Pancreas (tissue), 10 donors: ENCODE data around the gene PCDHGB2. TPM values are rescaled to one million over a fixed set of nuclear protein-coding genes. Genes with fewer than 3 reads are reported as not detected.
"Not testable (repeated sequence)": the region's sequence is repeated elsewhere in the genome, so short reads cannot be mapped to it uniquely, and the experiment has no call there.

ENCODE experiments used
- ATAC-seq, 4 donors: fragments of 200-7000 bp; cut with Tn5 transposase; one replicate each; pipeline versions ENCODE4 v1.8.0 to v1.9.1; 2020; ENCODE audit warnings: mild to moderate bottlenecking in 4 of 4, moderate library complexity in 4 of 4
- DNase-seq, 6 donors: peaks; one replicate each; pipeline ENCODE4 v3.0.0-alpha.2; 2020
- FAIRE-seq: peaks from 2 replicates; lab custom pipeline; 2012; peaks lifted over from hg19 to GRCh38; lab: Jason Lieb, UNC
- H3K27ac ChIP-seq, 4 donors: fragments of 200-600 bp; sonication (generic); 1 replicate in 3 of 4; 2 replicates in 1 of 4; pipeline versions ENCODE4 v1.5.0 to v1.8.0; 2020
- H3K27me3 ChIP-seq, 4 donors: fragments of 200-600 bp; one replicate each; pipeline ENCODE4 v1.8.0; 2021
- H3K36me3 ChIP-seq, 3 donors: fragments of 200-600 bp; sonication (generic) in 1 of 3; one replicate each; pipeline versions ENCODE4 v1.5.0 to v1.8.0; 2020 to 2021
- H3K4me1 ChIP-seq, 3 donors: fragments of 200-600 bp; one replicate each; pipeline ENCODE4 v1.8.0; 2021
- H3K4me3 ChIP-seq, 4 donors: fragments of 200-600 bp; sonication (generic) in 2 of 4; one replicate each; pipeline versions ENCODE4 v1.5.0 to v1.8.0; 2020 to 2021
- H3K9me3 ChIP-seq, 4 donors: fragments of 200-600 bp; one replicate each; pipeline ENCODE4 v1.8.0; 2021
- WGBS, 2 donors: extraction: QIAGEN DNeasy Blood & Tissue Kit; methylation state at CpG; one replicate each; pipeline ENCODE4 v1.1.7; 2013; 5-methylcytosine and 5-hydroxymethylcytosine counted together
- intact Hi-C, 3 donors: fragments of 100-400 bp; cut with DNase I; formaldehyde crosslinking; loops; one replicate each; pipeline versions ENCODE4 v1.11.1 to v1.14.2; 2022
- polyA plus RNA-seq, 2 donors: library from polyadenylated mRNA; stranded (reverse); fragments of 200-250 nt; gene quantifications; one replicate each; pipeline ENCODE4 v1.2.3, GENCODE V29; 2013
- total RNA-seq, 6 donors: library from RNA; stranded (reverse); fragmentation: NEBNext Ultra II Directional in 4 of 6; extraction: Animal tissue kit (Norgen Biotek cat#: 25700) in 4 of 6; gene quantifications; one replicate each; pipeline versions ENCODE4 v1.2.1 to v1.2.4, GENCODE V29; 2021 to 2023
- TF ChIP-seq, protein P1 (sequence below), 4 donors: fragments of 200-600 bp; sonication (generic) in 3 of 4; IDR thresholded peaks; one replicate each; pipeline versions ENCODE4 v1.5.0 to v1.8.0; 2021; ENCODE audit warnings: antibody characterized with exemption in 4 of 4
- donor health status: healthy with polysubstance abuse.
- donor health status: DM: no; HTN: no; CAD: no; lungs with moderate emphysema.
- donor health status: DM: no; HTN: no; CAD: no.
- donor health status: control.
- donor health status: control.
- donor health status: Bipolar disorder and iron deficiency.
- donor health status: DM: yes; HTN: yes; CAD: no.
- donor health status: DM: no; HTN: no; CAD: no.
- donor health status: DM: no; HTN: no; CAD: no.
- donor health status: DM: yes; HTN: yes; CAD: no.

The PCDHGB2 gene
- total and polyA plus RNA-seq, 8 donors: 0.63 to 2.8 (median 2.0) TPM

DNA sequence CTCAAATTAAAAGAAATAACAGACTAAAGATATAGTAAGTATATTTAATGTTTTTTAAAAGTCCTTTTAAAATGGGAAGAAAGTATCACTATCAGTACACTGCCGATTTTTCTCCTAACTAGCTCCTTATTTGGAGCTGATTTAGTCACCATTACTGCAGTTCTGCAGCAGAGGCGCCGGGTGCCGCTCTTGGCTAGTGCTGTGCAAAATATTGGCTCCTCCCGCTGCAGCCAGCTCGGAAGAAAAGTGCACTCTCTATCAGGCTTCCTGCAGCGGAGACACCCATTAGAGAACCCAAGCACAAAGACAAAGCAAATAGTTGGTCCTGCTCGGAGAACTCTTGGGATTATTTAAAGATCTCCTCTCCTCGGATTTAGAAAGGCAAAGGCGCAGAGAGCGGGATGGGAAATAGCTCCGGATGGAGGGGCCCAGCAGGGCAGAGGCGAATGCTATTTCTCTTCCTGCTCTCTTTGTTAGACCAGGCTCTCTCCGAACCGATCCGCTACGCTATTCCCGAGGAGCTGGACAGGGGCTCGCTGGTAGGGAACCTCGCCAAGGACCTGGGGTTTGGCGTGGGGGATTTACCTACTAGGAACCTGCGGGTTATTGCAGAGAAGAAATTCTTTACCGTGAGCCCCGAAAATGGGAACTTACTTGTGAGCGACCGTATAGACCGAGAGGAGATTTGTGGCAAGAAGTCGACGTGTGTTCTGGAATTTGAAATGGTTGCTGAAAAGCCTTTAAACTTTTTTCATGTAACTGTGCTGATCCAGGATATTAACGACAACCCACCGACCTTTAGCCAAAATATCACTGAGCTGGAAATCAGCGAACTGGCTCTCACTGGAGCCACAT lies 10.4 kb downstream of the PCDHGB2 start, which contains the start of gene PCDHGB3:
PCDHGB3 (plus strand) TSS at position 249 of the 855 bp plus-strand sequence; CDS start at position 402, 153 bp downstream.
- ATAC-seq (peak in 3 of 4 donors; percentile 78 to 84 (median 79)), FAIRE-seq (no peak), DNase-seq (no peak)
- peaks cover 0 to 27% (median 4%) of the 10 kb centered on the region in 4 donors for H3K9me3 ChIP-seq
- TF ChIP-seq, protein P1, sequence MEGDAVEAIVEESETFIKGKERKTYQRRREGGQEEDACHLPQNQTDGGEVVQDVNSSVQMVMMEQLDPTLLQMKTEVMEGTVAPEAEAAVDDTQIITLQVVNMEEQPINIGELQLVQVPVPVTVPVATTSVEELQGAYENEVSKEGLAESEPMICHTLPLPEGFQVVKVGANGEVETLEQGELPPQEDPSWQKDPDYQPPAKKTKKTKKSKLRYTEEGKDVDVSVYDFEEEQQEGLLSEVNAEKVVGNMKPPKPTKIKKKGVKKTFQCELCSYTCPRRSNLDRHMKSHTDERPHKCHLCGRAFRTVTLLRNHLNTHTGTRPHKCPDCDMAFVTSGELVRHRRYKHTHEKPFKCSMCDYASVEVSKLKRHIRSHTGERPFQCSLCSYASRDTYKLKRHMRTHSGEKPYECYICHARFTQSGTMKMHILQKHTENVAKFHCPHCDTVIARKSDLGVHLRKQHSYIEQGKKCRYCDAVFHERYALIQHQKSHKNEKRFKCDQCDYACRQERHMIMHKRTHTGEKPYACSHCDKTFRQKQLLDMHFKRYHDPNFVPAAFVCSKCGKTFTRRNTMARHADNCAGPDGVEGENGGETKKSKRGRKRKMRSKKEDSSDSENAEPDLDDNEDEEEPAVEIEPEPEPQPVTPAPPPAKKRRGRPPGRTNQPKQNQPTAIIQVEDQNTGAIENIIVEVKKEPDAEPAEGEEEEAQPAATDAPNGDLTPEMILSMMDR (IDR thresholded peaks at IDR 0.05): no peak
- H3K36me3 ChIP-seq: no peaks in the 10 kb centered on the region
- no peak within 1 kb of the TSS for H3K27ac ChIP-seq
- intact Hi-C loops: loop anchor here in 1 of 3 donors (10.0 kb wide), 1 partner anchor 55 kb away; the partner anchor contains the start of gene PCDHGA11
- WGBS, 2 donors: 16 to 20% methylated on average over 32 of the region's 32 CpGs
- H3K27me3 ChIP-seq: no peaks in the 10 kb centered on the region
- H3K4me1 ChIP-seq: no peaks in the 10 kb centered on the region
- H3K4me3 ChIP-seq: peak within 1 kb of the TSS in 1 of 4 donors; percentile 27

DNA sequence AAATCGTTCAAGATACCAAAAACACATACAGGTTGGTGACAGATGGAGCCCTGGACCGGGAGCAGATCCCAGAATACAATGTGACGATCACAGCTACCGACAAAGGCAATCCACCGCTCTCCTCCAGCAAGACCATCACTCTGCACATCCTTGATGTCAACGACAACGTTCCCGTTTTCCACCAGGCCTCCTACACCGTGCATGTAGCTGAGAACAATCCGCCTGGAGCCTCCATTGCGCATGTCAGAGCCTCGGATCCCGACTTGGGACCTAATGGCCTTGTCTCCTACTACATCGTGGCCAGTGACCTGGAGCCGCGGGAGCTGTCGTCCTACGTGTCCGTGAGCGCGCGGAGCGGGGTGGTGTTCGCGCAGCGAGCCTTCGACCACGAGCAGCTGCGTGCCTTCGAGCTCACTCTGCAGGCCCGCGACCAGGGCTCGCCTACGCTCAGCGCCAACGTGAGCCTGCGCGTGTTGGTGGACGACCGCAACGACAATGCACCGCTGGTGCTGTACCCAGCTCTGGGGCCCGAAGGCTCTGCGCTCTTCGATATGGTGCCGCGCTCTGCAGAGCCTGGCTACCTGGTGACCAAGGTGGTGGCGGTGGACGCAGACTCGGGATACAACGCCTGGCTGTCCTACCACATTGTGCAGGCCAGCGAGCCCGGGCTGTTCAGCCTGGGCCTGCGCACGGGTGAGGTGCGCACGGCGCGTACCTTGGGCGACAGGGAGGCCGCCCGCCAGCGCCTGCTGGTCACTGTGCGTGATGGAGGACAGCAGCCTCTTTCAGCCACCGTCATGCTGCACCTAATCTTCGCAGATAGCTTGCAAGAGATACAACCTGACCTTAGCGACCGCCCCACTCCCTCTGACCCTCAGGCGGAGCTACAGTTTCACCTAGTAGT lies 12.0 kb downstream of the PCDHGB2 start:
- Histone ChIP-seq H3K36me3 (no peaks in the 10 kb centered on the region), H3K4me3 (no peak overlapping the region), H3K27me3 (no peaks in the 10 kb centered on the region), H3K9me3 (peaks cover 0 to 27% (median 4%) of the 10 kb centered on the region in 4 donors), H3K27ac (no peak overlapping the region), H3K4me1 (no peaks in the 10 kb centered on the region)
- DNase-seq (no peak), ATAC-seq (no peak), FAIRE-seq (no peak)
- TF ChIP-seq, protein P1 (IDR thresholded peaks at IDR 0.05): no peak
- intact Hi-C loops: no loop called here
- WGBS, 2 donors: 24% methylated on average over 67 to 69 of the region's 69 CpGs

DNA sequence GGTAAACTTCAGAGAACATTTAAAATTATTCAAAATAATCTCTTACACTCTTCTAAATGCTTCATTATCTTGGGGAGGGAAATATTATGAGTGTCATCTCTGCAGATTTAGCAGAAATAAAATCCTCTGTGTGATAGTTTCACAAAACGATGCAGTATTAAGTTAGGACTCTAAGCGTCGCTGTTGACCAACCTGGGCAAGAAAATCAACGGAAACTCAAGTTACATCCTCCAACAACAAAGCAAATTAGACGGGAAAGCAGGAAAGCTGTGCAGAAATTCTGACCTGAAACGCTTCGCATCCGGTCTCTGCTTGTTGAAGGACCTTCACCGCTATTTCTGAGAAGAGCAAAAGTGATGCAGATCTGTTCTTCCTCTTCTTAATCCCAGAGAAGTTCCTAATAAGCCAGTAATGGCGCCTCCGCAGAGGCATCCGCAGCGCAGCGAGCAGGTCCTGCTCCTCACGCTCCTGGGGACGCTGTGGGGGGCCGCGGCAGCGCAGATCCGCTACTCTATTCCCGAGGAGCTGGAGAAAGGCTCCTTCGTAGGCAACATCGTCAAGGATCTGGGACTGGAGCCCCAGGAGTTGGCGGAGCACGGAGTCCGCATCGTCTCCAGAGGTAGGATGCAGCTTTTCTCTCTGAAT lies 14.0 kb downstream of the PCDHGB2 start, which contains the start of gene PCDHGA6:
PCDHGA6 (plus strand) TSS at position 219 of the 645 bp plus-strand sequence; CDS start at position 412, 193 bp downstream.
- 14 to 15% methylated on average over 27 of the region's 27 CpGs for WGBS, 2 donors
- intact Hi-C loops: no loop called here
- FAIRE-seq (no peak), DNase-seq (no peak), ATAC-seq (peak in 1 of 4 donors; percentile 38)
- Histone ChIP-seq H3K4me3 (no peak within 1 kb of the TSS), H3K27me3 (no peaks in the 10 kb centered on the region), H3K36me3 (no peaks in the 10 kb centered on the region), H3K9me3 (peaks cover 0 to 27% (median 2%) of the 10 kb centered on the region in 4 donors), H3K27ac (no peak within 1 kb of the TSS), H3K4me1 (no peaks in the 10 kb centered on the region)
- TF ChIP-seq, protein P1 (IDR thresholded peaks at IDR 0.05): peak in 1 of 4 donors; percentile 7

DNA sequence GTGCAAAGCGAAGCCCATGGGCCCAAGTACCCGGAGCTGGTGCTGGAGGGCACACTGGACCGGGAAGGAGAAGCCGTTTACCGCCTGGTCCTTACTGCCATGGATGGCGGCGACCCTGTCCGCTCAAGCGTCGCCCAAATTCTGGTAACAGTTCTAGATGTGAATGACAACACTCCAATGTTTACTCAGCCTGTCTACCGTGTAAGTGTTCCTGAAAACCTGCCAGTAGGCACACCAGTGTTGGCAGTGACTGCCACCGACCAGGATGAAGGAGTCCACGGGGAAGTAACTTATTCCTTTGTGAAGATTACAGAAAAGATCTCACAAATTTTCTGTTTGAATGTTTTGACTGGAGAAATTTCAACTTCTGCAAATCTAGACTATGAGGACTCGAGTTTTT lies 14.8 kb downstream of the PCDHGB2 start:
- Histone ChIP-seq H3K4me1 (no peaks in the 10 kb centered on the region), H3K27ac (no peak overlapping the region), H3K36me3 (no peaks in the 10 kb centered on the region), H3K27me3 (no peaks in the 10 kb centered on the region), H3K9me3 (peaks cover 0 to 27% (median 2%) of the 10 kb centered on the region in 4 donors), H3K4me3 (no peak overlapping the region)
- intact Hi-C loops: no loop called here
- WGBS, 2 donors: 45 to 52% methylated on average over 14 of the region's 14 CpGs
- TF ChIP-seq, protein P1 (IDR thresholded peaks at IDR 0.05): no peak
- FAIRE-seq: no peak
- DNase-seq: no peak
- ATAC-seq: no peak

DNA sequence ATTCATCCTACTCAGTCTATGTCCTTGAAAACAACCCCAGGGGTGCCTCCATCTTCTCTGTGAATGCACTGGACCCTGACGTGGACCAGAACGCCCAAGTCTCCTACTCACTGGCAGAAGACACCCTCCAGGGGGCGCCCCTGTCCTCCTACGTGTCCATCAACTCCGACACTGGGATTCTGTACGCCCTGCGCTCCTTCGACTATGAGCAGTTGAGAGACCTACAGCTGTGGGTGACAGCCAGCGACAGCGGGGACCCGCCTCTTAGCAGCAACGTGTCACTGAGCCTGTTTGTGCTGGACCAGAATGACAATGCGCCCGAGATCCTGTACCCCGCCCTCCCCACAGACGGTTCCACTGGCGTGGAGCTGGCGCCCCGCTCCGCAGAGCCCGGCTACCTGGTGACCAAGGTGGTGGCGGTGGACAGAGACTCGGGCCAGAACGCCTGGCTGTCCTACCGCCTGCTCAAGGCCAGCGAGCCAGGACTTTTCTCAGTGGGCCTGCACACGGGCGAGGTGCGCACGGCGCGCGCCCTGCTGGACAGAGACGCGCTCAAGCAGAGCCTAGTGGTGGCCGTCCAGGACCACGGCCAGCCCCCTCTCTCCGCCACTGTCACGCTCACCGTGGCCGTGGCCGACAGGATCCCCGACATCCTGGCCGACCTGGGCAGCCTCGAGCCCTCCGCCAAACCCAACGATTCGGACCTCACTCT lies 15.8 kb downstream of the PCDHGB2 start:
- H3K27me3 ChIP-seq, FAIRE-seq, ATAC-seq, H3K36me3 ChIP-seq, intact Hi-C loops, DNase-seq, H3K4me3 ChIP-seq, H3K27ac ChIP-seq, H3K4me1 ChIP-seq: not testable (repeated sequence)
- 25 to 41% methylated on average over 24 to 42 of the region's 48 CpGs for WGBS, 2 donors
- peaks cover 0 to 26% (median 2%) of the 10 kb centered on the region in 4 donors for H3K9me3 ChIP-seq
